ENCODE results near the gene CACNA1G.
A peak's percentile ranks its signal among the peaks of the same experiment; 100 is the strongest.

Gene CACNA1G

GRCh38 chr17:50546701-50547034 is 13.8 kb upstream of the CACNA1G start:
- Histone ChIP-seq H3K4me1 (ENCODE audit: control insufficient read depth, low read length) (peaks cover 16% of the 10 kb centered on the region), H3K27ac (ENCODE audit: low read depth, low read length) (no peak overlapping the region), H3K27me3 (ENCODE audit: control insufficient read depth, low read length) (peaks cover 10% of the 10 kb centered on the region; the same call in 1 of the 2 replicates), H3K36me3 (ENCODE audit: control insufficient read depth, low read length) (no peaks in the 10 kb centered on the region), H4K20me1 (ENCODE audit: control insufficient read depth, insufficient read depth, low read depth, low read length) (peaks cover 3% of the 10 kb centered on the region; the same call in 1 of the 2 replicates), H3F3A (ENCODE audit: control insufficient read depth, insufficient read depth) (no peaks in the 10 kb centered on the region), H3K4me2 (ENCODE audit: low read length) (peak overlapping the region; percentile 63), H3K4me3 (ENCODE audit: low read length) (peak overlapping the region; percentile 84), H3K79me2 (ENCODE audit: control insufficient read depth, low read length) (no peaks in the 10 kb centered on the region), H3K9me2 (replicated peaks; ENCODE audit: control insufficient read depth, low read length) (no peaks in the 10 kb centered on the region), H3K9me3 (ENCODE audit: control insufficient read depth, insufficient read depth, low read length) (no peaks in the 10 kb centered on the region)
- no peak for TF ChIP-seq CTCF (IDR thresholded peaks at IDR 0.05; ENCODE audit: low read depth, low read length, poor library complexity, severe bottlenecking)
- TF ChIP-seq EZH2phosphoT487 (IDR thresholded peaks at IDR 0.05; ENCODE audit: borderline replicate concordance, low read length) = no peak

GRCh38 chr17:50547035-50547735 is 13.3 kb upstream of the CACNA1G start, which contains the start of gene SPATA20:
TSS of gene SPATA20 (plus strand) at chr17:50547174. CDS start at chr17:50547209, 35 bp downstream.
- H3K36me3 ChIP-seq (ENCODE audit: control insufficient read depth, low read length) = no peaks in the 10 kb centered on the region
- peak within 1 kb of the TSS; percentile 63 for H3K4me2 ChIP-seq (ENCODE audit: low read length)
- no peaks in the 10 kb centered on the region for H3K9me2 ChIP-seq (replicated peaks; ENCODE audit: control insufficient read depth, low read length)
- H3K4me3 ChIP-seq (ENCODE audit: low read length) = peak within 1 kb of the TSS; percentile 84
- H4K20me1 ChIP-seq (ENCODE audit: control insufficient read depth, insufficient read depth, low read depth, low read length) = peaks cover 3% of the 10 kb centered on the region; the same call in 1 of the 2 replicates
- no peaks in the 10 kb centered on the region for H3K9me3 ChIP-seq (ENCODE audit: control insufficient read depth, insufficient read depth, low read length)
- H3K27ac ChIP-seq (ENCODE audit: low read depth, low read length) = no peak within 1 kb of the TSS
- H3K4me1 ChIP-seq (ENCODE audit: control insufficient read depth, low read length) = peaks cover 13% of the 10 kb centered on the region
- TF ChIP-seq EZH2phosphoT487 (IDR thresholded peaks at IDR 0.05; ENCODE audit: borderline replicate concordance, low read length) (no peak), CTCF (IDR thresholded peaks at IDR 0.05; ENCODE audit: low read depth, low read length, poor library complexity, severe bottlenecking) (peak; percentile 94)
- no peaks in the 10 kb centered on the region for H3K79me2 ChIP-seq (ENCODE audit: control insufficient read depth, low read length)
- H3K27me3 ChIP-seq (ENCODE audit: control insufficient read depth, low read length) = peaks cover 10% of the 10 kb centered on the region; the same call in 1 of the 2 replicates
- H3F3A ChIP-seq (ENCODE audit: control insufficient read depth, insufficient read depth) = no peaks in the 10 kb centered on the region

GRCh38 chr17:50547736-50548083 is 12.8 kb upstream of the CACNA1G start:
- H3K4me3 ChIP-seq (ENCODE audit: low read length) = peak overlapping the region; percentile 84
- H3F3A ChIP-seq (ENCODE audit: control insufficient read depth, insufficient read depth) = no peaks in the 10 kb centered on the region

More at GRCh38 chr17:50547736-50548083, 12.8 kb upstream of the CACNA1G start:
- Histone ChIP-seq H3K4me1 (ENCODE audit: control insufficient read depth, low read length) (peaks cover 8% of the 10 kb centered on the region), H3K27ac (ENCODE audit: low read depth, low read length) (no peak overlapping the region), H3K4me2 (ENCODE audit: low read length) (peak overlapping the region; percentile 63), H3K79me2 (ENCODE audit: control insufficient read depth, low read length) (no peaks in the 10 kb centered on the region), H3K27me3 (ENCODE audit: control insufficient read depth, low read length) (peaks cover 10% of the 10 kb centered on the region; the same call in 1 of the 2 replicates), H3K9me2 (replicated peaks; ENCODE audit: control insufficient read depth, low read length) (no peaks in the 10 kb centered on the region), H3K36me3 (ENCODE audit: control insufficient read depth, low read length) (no peaks in the 10 kb centered on the region), H3K9me3 (ENCODE audit: control insufficient read depth, insufficient read depth, low read length) (no peaks in the 10 kb centered on the region), H4K20me1 (ENCODE audit: control insufficient read depth, insufficient read depth, low read depth, low read length) (peaks cover 3% of the 10 kb centered on the region; the same call in 1 of the 2 replicates)
- TF ChIP-seq EZH2phosphoT487 (IDR thresholded peaks at IDR 0.05; ENCODE audit: borderline replicate concordance, low read length) (no peak), CTCF (IDR thresholded peaks at IDR 0.05; ENCODE audit: low read depth, low read length, poor library complexity, severe bottlenecking) (no peak)
